Activated T-helper 9 cell treated with anti-CD3 and anti-CD28 coated beads, Interleukin-2, amount 50 U/mL, for 16 hours (primary cell): Measurements from ENCODE around the gene CTAGE8.
"Not testable (repeated sequence)": the region's sequence is repeated elsewhere in the genome, so short reads cannot be mapped to it uniquely, and the experiment has no call there.

Experiments
- DNase-seq: peaks from one replicate; pipeline ENCODE4 v3.0.0-alpha.2; 2020; ENCODE audit warnings: low read depth

CTAGE8 gene

GRCh38 chr7:144256112-144256511 is 13.0 kb downstream of the CTAGE8 start:
- no peak for DNase-seq

DNA sequence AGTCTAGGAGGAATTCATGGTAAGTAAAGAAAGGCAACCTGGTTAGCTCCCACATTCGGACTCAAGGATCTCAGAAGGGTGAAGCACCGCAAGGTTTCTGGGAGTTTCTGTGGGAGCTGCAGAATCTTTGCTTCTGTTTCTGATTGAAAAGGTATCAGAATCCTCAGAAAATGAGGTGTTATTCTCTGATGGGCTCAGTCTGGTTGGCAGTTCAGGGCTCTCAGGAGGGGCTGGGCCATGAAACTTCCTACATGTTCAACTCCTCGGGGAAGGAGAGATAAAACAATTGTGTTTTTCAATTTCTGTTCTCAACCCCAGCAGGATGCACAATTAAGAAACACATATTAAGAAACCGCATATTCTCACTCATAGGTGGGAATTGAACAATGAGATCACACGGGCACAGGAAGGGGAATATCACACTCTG is 13.6 kb downstream of the CTAGE8 start:
- no peak for DNase-seq

GRCh38 chr7:144252307-144252706 is 16.8 kb downstream of the CTAGE8 start:
- not testable (repeated sequence) for DNase-seq

DNA sequence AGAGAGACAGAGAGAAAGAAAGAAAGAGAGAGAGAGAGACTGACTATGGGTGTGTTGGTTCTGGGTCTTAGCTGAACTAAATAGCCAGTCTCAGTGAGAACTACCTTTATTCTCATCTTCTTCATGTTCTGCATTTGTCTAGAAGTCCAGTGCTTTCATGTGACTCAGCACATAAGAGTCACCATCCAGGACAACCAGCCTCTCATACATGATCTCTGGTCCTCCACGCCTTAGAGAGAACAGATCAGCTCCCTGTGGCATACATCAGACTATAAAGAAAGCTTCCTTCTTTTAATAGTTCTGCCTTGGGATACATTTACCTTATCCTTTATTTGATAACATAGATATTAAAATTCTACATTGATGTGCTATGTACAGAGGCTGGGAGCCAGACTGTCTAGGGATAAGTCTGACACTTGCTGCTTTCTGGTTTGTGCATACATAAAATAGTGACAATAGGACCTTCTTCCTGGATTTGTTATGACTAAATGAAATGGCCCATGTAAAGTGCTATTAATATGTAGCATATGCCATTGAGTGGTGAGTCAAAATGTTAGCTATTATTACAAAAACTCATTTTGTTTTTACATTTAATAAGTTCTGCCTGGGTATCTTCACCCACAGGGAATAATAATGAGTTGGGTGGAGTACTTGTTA is 21.3 kb downstream of the CTAGE8 start:
- DNase-seq, result not testable (repeated sequence)

- not testable (repeated sequence) for DNase-seq
These were observed 22.1 kb downstream of the CTAGE8 start for GRCh38 chr7:144246967-144247366.

DNA sequence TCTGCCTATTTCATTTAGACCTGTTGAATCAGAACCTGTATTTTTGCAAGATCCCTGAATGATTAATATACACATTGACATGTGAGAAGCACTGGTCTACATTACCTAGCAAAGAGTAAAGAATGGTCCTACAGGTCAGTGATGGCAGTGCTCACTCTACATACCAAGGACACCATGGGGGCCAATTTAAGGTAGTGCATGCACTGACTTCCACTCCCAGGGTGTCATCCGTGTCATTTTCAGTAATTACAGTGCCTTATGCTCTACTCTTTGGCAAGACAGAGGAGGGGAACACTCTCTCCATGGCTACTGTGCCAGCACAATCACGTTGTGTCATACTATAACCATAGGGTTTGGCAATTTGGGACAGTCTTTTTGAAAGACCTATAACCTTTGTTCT is 23.7 kb downstream of the CTAGE8 start:
- not testable (repeated sequence) for DNase-seq

DNA sequence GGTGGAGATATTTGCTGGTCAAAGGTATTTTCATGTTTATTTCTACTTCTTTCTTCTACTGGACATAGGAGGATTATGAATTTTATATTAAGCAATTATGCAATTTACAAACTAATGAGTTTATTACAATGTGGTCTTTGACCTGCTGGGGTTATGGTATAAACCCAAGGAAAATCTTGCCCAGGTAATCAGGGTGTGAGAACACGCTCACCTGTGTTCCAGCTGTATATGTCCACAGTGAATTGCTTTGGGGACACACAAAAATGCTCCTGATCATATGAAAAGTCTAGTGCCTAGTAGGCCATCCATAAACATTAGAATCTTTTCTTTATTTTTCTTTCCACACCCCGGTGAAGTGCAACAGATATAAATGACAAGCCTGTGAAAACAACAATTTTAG is 29.7 kb downstream of the CTAGE8 start, which contains the start of gene OR2A42:
OR2A42 (minus strand) TSS at position 241 of the 400 bp plus-strand sequence. CDS start 6,762 bp downstream, outside the sequence.
- DNase-seq, result not testable (repeated sequence)

GRCh38 chr7:144238530-144239082 is 30.5 kb downstream of the CTAGE8 start:
- not testable (repeated sequence) for DNase-seq

GRCh38 chr7:144233039-144233438 is 36.0 kb downstream of the CTAGE8 start:
- not testable (repeated sequence) for DNase-seq

GRCh38 chr7:144231027-144231426 is 38.1 kb downstream of the CTAGE8 start:
- DNase-seq, result not testable (repeated sequence)

GRCh38 chr7:144228810-144229209 is 40.3 kb downstream of the CTAGE8 start:
- DNase-seq, result not testable (repeated sequence)

GRCh38 chr7:144226866-144227265 is 42.2 kb downstream of the CTAGE8 start:
- not testable (repeated sequence) for DNase-seq

DNA sequence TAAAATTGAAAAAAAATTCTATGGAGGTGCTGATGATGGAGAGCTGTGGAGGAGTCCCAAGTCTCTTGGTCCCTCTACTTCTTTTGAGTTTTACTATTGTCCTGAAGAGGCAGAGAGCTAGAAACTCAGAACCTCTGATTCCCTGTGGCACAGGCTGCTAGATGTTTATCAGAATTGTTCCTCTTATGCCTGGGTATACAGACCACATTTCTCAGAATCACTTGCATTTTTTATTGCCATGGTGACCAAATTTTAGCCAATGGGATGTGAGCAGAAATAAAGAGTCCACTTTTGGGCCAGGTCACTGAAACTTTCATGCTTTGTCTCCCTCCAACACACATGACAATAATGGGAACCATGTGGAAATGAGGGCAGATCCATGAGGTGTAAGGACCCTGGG is 45.4 kb downstream of the CTAGE8 start:
- not testable (repeated sequence) for DNase-seq

GRCh38 chr7:144220531-144220930 is 48.6 kb downstream of the CTAGE8 start:
- not testable (repeated sequence) for DNase-seq

- not testable (repeated sequence) for DNase-seq
These were observed 49.9 kb downstream of the CTAGE8 start for GRCh38 chr7:144219149-144219548.

DNA sequence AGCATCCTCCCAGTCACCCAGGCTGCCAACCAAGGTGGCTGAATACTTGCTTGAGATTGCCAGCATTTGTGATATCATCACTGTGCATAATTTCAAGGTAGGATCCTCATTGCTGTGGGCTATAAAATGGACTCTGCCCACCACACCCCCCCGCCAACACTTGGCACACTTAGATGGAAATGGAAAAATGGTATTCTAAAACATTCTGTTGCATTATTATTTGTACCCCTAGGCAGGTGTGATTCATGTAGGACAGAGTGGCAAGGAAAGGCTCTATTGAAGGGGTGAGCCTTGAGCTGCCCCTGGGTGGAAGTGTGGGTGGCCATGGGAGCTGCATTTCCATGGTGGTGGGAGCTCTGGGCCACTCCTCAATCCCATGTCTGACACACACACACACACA is 50.5 kb downstream of the CTAGE8 start:
- not testable (repeated sequence) for DNase-seq

- DNase-seq, result not testable (repeated sequence)
These were observed 51.9 kb downstream of the CTAGE8 start for GRCh38 chr7:144217200-144217599.
